Common myeloid progenitor, CD34-positive (primary cell): ENCODE data around the gene NEURL1B.

Source experiments
- CTCF ChIA-PET: fragments of 350-600 bp; sonication (Branson Sonifier 250); formaldehyde crosslinking; loops from one replicate; lab custom pipeline; 2021; ENCODE audit warnings: antibody characterized with exemption; lab: Charles Lee
- POLR2A ChIA-PET: fragments of 350-600 bp; sonication (Branson Sonifier 250); formaldehyde crosslinking; loops from one replicate; lab custom pipeline; 2021; ENCODE audit warnings: antibody characterized with exemption; lab: Charles Lee
- DNase-seq, 3 donors: peaks; one replicate each; pipeline versions ENCODE4 v3.0.0 to v3.0.0-alpha.2; 2013
- H3K27ac ChIP-seq, 2 experiments: 1 replicate in 1 of 2; 2 replicates in 1 of 2; pipeline ENCODE4 v1.7.0; 2013; ENCODE audit warnings: inconsistent platforms in 2 of 2, low read length in 2 of 2, mild to moderate bottlenecking in 2 of 2, low read depth in 1 of 2, moderate library complexity in 1 of 2; ENCODE audit not compliant: severe bottlenecking in 2 of 2, insufficient read depth in 1 of 2, poor library complexity in 1 of 2
- H3K27me3 ChIP-seq, 5 experiments: replicated peaks in 2 of 5; 1 replicate in 3 of 5; 2 replicates in 2 of 5; pipeline versions ENCODE4 v1.6.1 to v1.7.0; 2013; ENCODE audit warnings: low read length in 4 of 5, mild to moderate bottlenecking in 2 of 5, moderate library complexity in 2 of 5, inconsistent platforms in 1 of 5; ENCODE audit not compliant: insufficient read depth in 5 of 5, control insufficient read depth in 4 of 5
- H3K36me3 ChIP-seq, 4 experiments: 1 replicate in 2 of 4; 2 replicates in 2 of 4; pipeline versions ENCODE4 v1.6.1 to v1.7.0; 2013; ENCODE audit warnings: low read length in 3 of 4, control low read depth in 1 of 4, mild to moderate bottlenecking in 1 of 4; ENCODE audit not compliant: control insufficient read depth in 4 of 4, insufficient read depth in 4 of 4
- H3K4me1 ChIP-seq, 4 experiments: 1 replicate in 3 of 4; 2 replicates in 1 of 4; pipeline versions ENCODE4 v1.6.1 to v1.7.1; 2013; ENCODE audit warnings: low read length in 3 of 4, mild to moderate bottlenecking in 3 of 4, control low read depth in 1 of 4, inconsistent platforms in 1 of 4, moderate library complexity in 1 of 4; ENCODE audit not compliant: control insufficient read depth in 4 of 4, insufficient read depth in 4 of 4; ENCODE audit errors: control extremely low read depth in 1 of 4
- H3K4me3 ChIP-seq, 7 experiments: 1 replicate in 4 of 7; 2 replicates in 3 of 7; pipeline versions ENCODE4 v1.5.1 to v1.7.0; 2013; ENCODE audit warnings: mild to moderate bottlenecking in 7 of 7, low read length in 6 of 7, moderate library complexity in 6 of 7, inconsistent platforms in 2 of 7, low read depth in 2 of 7, control low read depth in 1 of 7; ENCODE audit not compliant: insufficient read depth in 4 of 7, control insufficient read depth in 1 of 7; ENCODE audit errors: extremely low read depth in 1 of 7
- H3K9me3 ChIP-seq, 5 experiments: 1 replicate in 4 of 5; 2 replicates in 1 of 5; pipeline versions ENCODE4 v1.6.1 to v1.7.1; 2013; ENCODE audit warnings: low read length in 4 of 5, mild to moderate bottlenecking in 2 of 5, inconsistent platforms in 1 of 5, low read depth in 1 of 5, moderate library complexity in 1 of 5; ENCODE audit not compliant: control insufficient read depth in 4 of 5, insufficient read depth in 2 of 5; ENCODE audit errors: control extremely low read depth in 1 of 5
- WGBS: methylation state at CpG from one replicate; pipeline ENCODE4 v1.1.5; 2013; ENCODE audit not compliant: insufficient coverage; 5-methylcytosine and 5-hydroxymethylcytosine counted together

The NEURL1B gene

GRCh38 chr5:172594867-172595466 lies 46.1 kb upstream of the NEURL1B start:
- Histone ChIP-seq H3K4me1 (peaks cover 0 to 7% (median 2%) of the 10 kb centered on the region in 4 experiments), H3K4me3 (no peak overlapping the region), H3K27me3 (no peaks in the 10 kb centered on the region), H3K9me3 (no peaks in the 10 kb centered on the region), H3K27ac (no peak overlapping the region), H3K36me3 (no peaks in the 10 kb centered on the region)
- DNase-seq = no peak
- POLR2A ChIA-PET = no interaction called here
- WGBS = 98% methylated on average over 9 of the region's 9 CpGs
- CTCF ChIA-PET = no interaction called here

GRCh38 chr5:172595596-172596455 lies 45.2 kb upstream of the NEURL1B start:
- Histone ChIP-seq H3K9me3 (no peaks in the 10 kb centered on the region), H3K27ac (no peak overlapping the region), H3K4me3 (no peak overlapping the region), H3K36me3 (no peaks in the 10 kb centered on the region), H3K4me1 (peaks cover 0 to 7% (median 2%) of the 10 kb centered on the region in 4 experiments), H3K27me3 (no peaks in the 10 kb centered on the region)
- whole genome bisulfite sequencing = 99% methylated on average over 10 of the region's 14 CpGs
- POLR2A ChIA-PET = no interaction called here
- CTCF ChIA-PET = interaction anchor here (0.5 kb wide), 1 partner anchor 338 kb away, joined by 3 read pairs; no protein-coding TSS in a partner anchor
- DNase-seq = no peak

GRCh38 chr5:172596638-172597231 lies 44.3 kb upstream of the NEURL1B start:
- POLR2A ChIA-PET = no interaction called here
- Histone ChIP-seq H3K4me3 (no peak overlapping the region), H3K36me3 (no peaks in the 10 kb centered on the region), H3K9me3 (no peaks in the 10 kb centered on the region), H3K27ac (no peak overlapping the region), H3K27me3 (no peaks in the 10 kb centered on the region), H3K4me1 (peaks cover 0 to 7% (median 2%) of the 10 kb centered on the region in 4 experiments)
- 100% methylated on average over 4 of the region's 7 CpGs for WGBS
- CTCF ChIA-PET = no interaction called here
- DNase-seq = peak in 1 of 3 donors; percentile 34

- CTCF ChIA-PET = interaction anchor here (1.0 kb wide), 1 partner anchor 10 kb away, joined by 3 read pairs; no protein-coding TSS in a partner anchor
These were observed 43.3 kb upstream of the NEURL1B start for GRCh38 chr5:172597755-172598155.

GRCh38 chr5:172598251-172599203 lies 42.5 kb upstream of the NEURL1B start:
- no peak overlapping the region for H3K27ac ChIP-seq
- no peak for DNase-seq
- ChIA-PET CTCF (interaction anchor here (1.0 kb wide), 1 partner anchor 11 kb away, joined by 3 read pairs; no protein-coding TSS in a partner anchor), POLR2A (no interaction called here)
- peaks cover 0 to 7% (median 2%) of the 10 kb centered on the region in 4 experiments for H3K4me1 ChIP-seq
- no peak overlapping the region for H3K4me3 ChIP-seq
- H3K27me3 ChIP-seq = no peaks in the 10 kb centered on the region
- 92% methylated on average over 9 of the region's 18 CpGs for WGBS
- H3K36me3 ChIP-seq = no peaks in the 10 kb centered on the region
- no peaks in the 10 kb centered on the region for H3K9me3 ChIP-seq

More at GRCh38 chr5:172597755-172598155, 43.3 kb upstream of the NEURL1B start:
- Histone ChIP-seq H3K4me3 (no peak overlapping the region), H3K9me3 (no peaks in the 10 kb centered on the region), H3K36me3 (no peaks in the 10 kb centered on the region), H3K4me1 (peaks cover 0 to 7% (median 2%) of the 10 kb centered on the region in 4 experiments), H3K27ac (no peak overlapping the region), H3K27me3 (no peaks in the 10 kb centered on the region)
- POLR2A ChIA-PET = no interaction called here
- 97% methylated on average over 12 of the region's 14 CpGs for WGBS
- no peak for DNase-seq

GRCh38 chr5:172599204-172599567 lies 41.9 kb upstream of the NEURL1B start:
- Histone ChIP-seq H3K27me3 (no peaks in the 10 kb centered on the region), H3K4me1 (peaks cover 0 to 7% (median 2%) of the 10 kb centered on the region in 4 experiments), H3K36me3 (no peaks in the 10 kb centered on the region), H3K4me3 (no peak overlapping the region), H3K9me3 (no peaks in the 10 kb centered on the region), H3K27ac (no peak overlapping the region)
- WGBS = 100% methylated on average over 3 of the region's 3 CpGs
- POLR2A ChIA-PET = no interaction called here
- CTCF ChIA-PET = no interaction called here
- DNase-seq = no peak
